Forelimb muscle (tissue), 1 donor: Measurements from ENCODE around the gene RCE1. TPM values are rescaled to one million over a fixed set of nuclear protein-coding genes. Genes with fewer than 3 reads are reported as not detected.

Experiments
- DNase-seq: peaks from one replicate; pipeline ENCODE4 v3.0.0-alpha.2; 2013; ENCODE audit warnings: low read depth
- polyA plus RNA-seq: library from polyadenylated mRNA; unstranded; fragments of 120-200 nt; gene quantifications from one replicate; pipeline ENCODE4 v1.2.1, GENCODE V29; 2013; ENCODE audit not compliant: insufficient read length

The RCE1 gene
- polyA plus RNA-seq, 1 donor = 12.1 TPM

- DNase-seq = no peak
These were observed 42.8 kb downstream of the RCE1 start for GRCh38 chr11:66885950-66886440.

- no peak for DNase-seq
These were observed 43.5 kb downstream of the RCE1 start for GRCh38 chr11:66886671-66887221.

GRCh38 chr11:66887526-66887925 lies 44.3 kb downstream of the RCE1 start:
- DNase-seq = no peak

GRCh38 chr11:66888282-66888681 lies 45.0 kb downstream of the RCE1 start:
- DNase-seq = no peak

GRCh38 chr11:66889960-66890359 lies 46.7 kb downstream of the RCE1 start:
- DNase-seq = no peak

GRCh38 chr11:66891851-66892660 lies 48.8 kb downstream of the RCE1 start:
- DNase-seq = no peak

GRCh38 chr11:66892911-66893310 lies 49.7 kb downstream of the RCE1 start:
- DNase-seq = no peak

- DNase-seq = no peak
These were observed 50.9 kb downstream of the RCE1 start for GRCh38 chr11:66894141-66894540.

Other genes starting within 250 kb of the RCE1 start
- gene RBM14, start 226.8 kb upstream of the RCE1 start, polyA plus RNA-seq = 34.5 TPM
- gene RBM4, start 204.7 kb upstream of the RCE1 start, polyA plus RNA-seq = 127 TPM
- gene RBM4B, start 165.6 kb upstream of the RCE1 start, polyA plus RNA-seq = 35.7 TPM
- gene SPTBN2, start 114.2 kb upstream of the RCE1 start, polyA plus RNA-seq = 15.9 TPM
- 24.1 TPM for gene LRFN4, start 13.6 kb downstream of the RCE1 start, polyA plus RNA-seq
- gene PC, start 114.9 kb downstream of the RCE1 start, polyA plus RNA-seq = 18.6 TPM
- gene C11orf86, start 131.9 kb downstream of the RCE1 start, polyA plus RNA-seq = not detected
- gene SYT12, start 179.7 kb downstream of the RCE1 start, polyA plus RNA-seq = 0.10 TPM
- gene RHOD, start 213.4 kb downstream of the RCE1 start, polyA plus RNA-seq = 18.5 TPM